NCI-H1694 treated with DMSO at 0.1 percent for 48 hours (cell line): Measurements from ENCODE around the gene SUSD2.

Experiments
- DNase-seq: peaks from one replicate; lab custom pipeline; 2025; lab: John Stamatoyannopoulos, UW

The SUSD2 gene

DNA sequence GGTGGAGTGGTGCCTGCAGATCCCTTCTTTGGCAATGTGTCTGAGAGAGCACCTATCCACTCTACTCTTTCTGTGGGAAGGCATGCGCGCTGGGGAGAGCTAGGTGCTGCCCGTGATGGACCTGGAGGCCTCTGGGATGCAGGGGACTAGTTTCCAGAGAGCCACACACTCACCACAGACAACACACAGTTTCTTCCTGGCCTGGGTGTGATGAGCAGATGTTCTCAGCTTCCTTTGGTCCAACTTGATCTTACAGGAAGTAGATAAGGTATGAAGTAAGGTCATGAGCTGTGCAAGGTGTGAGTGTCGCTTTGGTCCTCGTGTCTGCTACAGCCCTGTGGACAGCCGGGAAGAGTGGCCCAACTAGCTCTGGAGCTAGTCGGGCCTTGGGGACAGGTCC is 27.3 kb upstream of the SUSD2 start:
- no peak for DNase-seq

DNA sequence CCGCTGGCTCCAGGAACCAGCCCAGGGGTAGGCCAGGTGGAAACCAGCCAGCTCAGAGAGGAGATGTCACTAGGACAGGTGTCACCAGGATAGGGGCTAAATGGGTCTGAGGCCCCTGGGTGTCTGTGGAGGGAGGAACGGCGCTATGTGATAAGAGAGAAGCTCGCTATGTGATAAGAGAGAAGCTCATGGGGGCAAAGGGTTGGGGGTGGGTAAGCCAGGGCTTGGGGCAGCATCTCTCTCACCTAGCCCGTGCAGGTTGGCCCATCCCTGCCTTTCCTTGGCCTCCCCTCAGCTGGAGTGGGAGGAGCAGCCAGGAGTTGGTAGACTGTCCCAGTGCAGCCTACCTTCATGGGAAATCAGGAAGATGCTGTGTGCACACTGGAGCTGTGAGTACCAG is 26.5 kb upstream of the SUSD2 start:
- no peak for DNase-seq

DNA sequence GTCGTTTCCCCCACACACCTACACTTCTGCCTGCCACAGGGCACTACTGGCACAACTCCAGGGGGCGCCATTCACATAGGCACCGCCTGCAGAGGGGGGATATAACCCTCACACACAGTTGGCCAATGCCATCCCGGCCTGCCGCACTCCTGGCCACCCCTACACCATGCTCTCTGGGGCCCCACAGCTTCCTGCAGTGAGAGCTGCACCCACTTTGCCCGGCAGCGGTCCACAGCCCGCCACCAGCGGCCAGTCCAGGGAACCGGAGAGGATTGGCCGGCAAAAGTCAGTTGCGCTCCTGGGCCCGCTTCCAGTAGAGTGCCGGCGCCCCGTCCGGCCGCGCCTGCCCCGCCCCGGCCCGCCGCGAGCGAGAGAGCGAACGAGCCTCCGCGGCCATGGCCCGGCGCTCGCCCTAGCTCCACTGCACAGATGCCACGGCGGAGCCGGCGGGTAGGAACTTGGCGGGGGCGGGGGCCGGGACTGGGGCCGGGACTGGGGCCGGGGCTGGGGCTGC is 25.6 kb upstream of the SUSD2 start:
- peak; percentile 23 for DNase-seq

DNA sequence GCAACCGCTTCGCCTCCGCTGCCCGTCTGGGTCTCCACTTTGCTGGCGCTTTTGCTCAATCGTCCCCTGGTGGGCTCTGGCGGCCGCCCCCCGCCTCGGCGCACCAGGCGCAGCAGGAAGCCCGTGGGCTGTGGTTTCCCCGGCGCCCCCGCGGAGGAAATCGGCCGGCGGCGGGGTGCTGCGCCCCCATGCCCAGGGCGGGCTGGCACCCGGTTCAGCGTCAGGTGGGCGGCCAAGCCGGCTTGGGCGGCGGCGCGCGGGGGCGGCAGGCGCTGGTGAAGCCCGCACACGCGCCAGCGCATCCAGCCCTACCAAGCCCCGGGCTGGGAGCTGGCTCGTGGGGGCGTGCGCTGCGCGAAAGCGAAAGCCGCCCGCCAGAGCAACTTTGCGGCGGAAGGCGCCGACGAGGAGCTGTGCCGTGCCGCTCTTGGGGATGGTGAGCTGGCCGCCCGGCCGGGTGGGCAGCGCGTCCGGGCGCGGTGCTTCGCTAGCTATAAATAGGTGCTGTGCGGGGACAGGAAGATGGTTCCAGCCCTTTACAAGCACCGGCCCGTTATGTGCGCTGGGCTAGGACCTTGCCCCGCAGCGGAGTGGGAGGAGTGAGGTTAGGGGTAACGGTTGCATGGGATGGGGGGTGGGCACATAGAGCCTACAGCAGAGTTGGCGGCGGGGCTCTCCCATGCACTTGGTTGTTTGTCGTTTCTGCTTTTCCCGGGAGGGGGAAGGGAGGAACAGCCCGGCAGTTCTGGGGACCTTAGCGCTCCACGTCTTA is 25.0 kb upstream of the SUSD2 start:
- no peak for DNase-seq

DNA sequence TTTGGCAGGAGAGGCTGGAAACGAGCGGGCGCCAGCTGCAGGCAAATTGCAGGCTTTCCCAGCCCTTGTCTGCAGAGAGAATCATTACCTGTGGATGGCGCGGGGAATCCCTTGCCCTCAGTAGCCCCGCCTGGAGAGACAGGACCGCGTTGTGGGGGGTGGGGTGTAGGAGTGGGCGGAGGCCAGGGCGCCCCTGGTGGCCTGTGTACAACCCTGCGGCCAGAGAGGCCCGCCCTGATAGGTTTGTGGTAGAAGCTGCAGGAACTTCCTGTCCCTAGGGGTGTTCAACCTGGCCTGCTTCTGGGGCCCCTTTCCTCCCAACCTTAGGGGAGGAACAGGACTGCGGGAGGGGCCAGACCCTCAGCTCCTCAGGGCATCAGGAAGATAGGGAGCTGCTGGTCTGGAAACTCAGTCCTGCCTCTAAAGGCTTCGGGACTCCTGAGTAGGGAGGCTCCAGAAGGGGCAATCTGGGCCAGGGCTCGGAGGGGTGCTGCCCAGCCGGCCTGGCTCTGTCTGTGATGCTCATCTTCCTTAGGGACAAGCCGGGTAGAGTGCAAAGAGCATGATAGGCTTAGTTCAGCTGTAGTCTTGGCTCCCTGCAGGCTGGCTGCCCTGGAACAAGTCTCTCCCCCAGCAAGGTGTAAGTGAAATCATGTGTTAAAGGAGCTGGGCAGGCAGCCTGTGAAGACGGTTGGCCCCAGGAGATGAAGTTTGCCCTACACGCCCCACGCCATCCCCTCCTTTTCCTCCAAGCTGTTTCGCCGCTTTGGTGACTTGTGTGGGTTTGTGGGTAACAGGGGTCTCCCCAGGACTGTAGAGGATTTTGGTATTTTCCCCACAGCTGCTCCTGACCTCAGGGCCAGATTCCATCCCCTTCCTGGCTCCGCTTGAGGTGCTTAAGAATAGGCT is 24.1 kb upstream of the SUSD2 start:
- DNase-seq, result peak; percentile 75

DNA sequence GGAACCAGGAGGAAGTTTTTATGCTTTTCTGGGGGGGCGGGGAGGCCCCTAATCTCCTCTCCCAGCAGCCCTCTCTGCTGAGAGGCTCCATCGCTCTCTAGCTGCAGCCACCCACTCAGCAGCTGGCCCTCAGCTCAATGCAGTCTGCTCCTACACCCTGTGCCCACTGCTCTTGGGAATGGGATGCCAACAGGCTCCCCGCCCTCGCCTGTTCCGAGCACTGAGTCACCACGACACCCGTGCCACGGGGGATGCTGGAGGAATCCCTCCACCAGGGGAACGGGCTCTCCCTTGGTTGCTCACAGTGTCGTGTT is 23.5 kb upstream of the SUSD2 start:
- DNase-seq, result no peak

DNA sequence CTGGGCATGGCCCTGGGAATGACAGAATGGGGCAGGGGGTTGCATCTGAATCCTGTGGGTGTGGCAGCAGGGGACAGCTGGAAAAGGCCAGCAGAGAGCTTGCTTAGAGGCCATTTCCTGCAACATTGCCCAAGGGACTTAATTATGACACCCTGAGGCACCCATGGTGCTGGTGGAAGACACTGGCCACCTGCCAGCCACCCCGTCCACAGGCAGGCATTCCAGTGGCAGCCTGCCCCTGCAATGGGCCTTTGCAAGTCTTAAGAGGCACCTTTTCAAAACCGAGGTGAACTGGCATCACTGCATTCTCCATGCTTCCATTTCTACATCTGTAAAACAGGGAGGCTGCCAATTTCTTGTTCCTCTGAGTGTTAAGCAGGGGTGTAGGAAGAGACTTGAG is 21.6 kb upstream of the SUSD2 start:
- no peak for DNase-seq

DNA sequence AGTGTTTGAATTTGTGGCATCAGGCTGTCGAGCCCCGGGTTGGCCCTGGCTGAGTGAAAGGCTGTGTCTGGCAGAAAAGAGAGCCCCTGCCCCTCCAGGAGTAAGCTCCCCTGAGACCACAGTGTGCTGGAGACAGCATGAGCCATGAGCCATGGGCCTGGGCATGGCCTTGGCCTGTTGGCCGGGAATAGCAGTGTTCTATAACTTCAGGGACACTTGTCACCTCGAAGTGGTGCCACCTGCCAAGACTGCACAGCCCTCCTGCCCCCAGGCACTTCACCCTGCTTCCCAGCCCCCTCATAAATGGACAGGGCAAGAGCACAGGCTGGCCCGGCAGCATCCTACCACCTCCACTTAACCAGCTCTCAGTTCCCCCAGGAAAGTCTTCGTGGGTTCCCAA is 20.7 kb upstream of the SUSD2 start:
- DNase-seq, result no peak

DNA sequence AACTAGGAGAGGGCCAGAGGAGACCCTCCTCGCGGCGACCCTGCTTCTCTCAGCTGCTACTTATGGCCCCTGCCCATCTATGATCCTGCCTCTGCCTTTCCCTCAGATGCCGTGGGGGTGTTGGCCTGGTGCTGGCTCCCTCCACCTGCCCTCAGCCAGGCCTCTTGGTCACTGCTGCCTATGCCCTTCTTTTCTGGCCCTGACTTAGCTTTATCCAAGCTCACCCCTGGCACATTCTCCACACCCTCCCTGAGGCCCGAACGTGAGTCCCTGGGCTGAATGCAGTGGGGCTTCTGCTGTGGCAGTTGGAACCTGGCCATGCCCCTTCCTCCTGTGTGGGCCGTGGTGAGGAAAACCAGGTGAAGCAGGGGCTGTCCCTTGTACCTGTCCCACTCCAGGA is 19.8 kb upstream of the SUSD2 start:
- no peak for DNase-seq

DNA sequence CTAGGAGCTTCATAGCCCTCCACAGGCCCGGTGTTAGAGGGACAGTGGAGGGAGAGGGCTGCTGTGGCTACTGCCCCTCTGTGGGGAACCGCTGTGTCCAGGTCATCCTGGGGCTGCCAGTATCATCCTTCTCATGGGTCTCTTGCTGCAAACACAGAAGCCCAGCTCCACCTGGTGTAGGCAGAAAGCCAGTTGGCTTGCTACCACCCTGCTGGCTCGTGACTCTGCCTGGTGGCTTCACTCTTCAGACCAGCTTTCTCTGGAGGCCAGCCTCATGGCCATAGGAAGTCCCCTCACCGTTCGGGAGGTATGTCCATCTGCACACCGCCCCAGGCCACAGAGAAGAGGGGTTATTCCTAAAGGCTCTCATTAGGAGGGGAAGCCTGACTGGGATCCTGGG is 19.4 kb upstream of the SUSD2 start:
- peak; percentile 4 for DNase-seq

DNA sequence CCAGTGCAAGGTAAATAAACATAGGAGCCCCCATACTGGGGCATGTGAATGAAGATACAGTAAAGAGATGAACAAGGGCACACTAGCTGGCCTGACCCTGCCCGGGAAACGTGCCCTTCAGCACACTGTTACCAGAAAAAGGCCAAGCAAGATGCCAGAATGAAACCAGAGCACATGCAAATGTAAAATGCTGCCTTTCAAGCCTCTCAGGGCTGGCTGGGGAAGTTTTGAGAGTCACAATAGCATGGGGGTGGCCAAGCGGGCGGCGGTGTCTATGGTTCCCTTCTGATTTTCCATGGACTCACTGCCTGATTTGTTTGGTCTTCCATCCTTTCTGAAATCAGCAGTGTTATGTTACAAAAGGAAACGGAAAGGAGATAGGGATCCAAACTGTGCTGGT is 18.9 kb upstream of the SUSD2 start:
- DNase-seq, result no peak

DNA sequence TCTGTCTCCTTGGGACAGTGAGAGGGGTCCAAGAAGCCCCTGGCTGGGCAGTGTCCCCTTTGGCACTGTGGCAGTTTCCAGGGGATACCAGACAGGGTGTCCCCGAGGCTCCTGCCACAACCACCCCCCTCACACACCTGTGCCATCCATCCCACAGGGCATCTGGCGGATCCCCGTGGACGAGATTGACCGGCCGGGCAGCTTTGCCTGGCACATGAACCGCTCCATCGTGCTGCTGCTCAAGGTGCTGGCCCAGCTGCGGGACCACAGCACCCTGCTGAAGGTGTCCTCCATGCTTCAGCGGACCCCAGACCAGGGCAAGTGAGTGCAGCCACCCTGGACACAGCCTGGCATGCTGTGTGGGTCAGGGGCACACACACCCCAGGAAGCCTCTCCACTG is 17.0 kb upstream of the SUSD2 start:
- no peak for DNase-seq

DNA sequence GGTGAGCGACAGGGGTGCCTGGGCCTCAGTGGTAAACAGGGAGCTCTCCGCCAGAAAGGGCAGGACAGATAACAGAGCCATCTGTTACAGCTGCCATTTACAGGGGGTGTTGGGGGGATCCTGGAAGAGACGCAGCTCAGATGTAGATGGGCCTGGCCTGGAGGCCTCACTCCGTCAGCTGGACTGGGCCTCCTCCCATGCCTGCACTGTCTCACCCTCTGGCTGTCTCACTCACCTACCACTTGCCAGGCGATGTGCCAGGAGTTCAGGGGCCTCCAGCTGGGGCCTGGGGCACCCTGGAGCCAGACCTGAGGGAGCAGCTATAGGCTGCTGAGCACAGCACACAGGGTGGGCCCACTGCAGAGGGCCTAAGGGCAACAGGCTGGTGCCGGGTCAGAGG is 16.3 kb upstream of the SUSD2 start:
- no peak for DNase-seq

DNA sequence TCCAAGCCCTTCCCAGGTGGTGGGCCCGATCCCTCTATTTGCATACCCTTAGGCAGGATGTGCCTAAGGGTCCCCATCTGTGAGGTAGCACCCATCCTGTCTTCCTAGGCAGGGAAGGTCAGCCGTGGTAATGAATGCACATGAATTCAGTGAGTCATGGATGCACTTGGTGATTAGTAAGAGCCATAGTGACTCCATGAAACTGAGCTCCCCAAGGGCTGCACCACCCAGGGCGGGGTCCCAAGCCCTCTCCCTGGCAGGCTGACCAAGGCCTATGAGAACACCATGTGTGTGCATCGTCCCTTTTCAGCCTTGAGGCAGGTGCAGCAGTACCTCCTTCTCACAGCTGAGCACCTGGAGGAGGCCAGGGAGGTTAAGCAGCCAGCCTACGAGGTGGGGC is 15.6 kb upstream of the SUSD2 start:
- DNase-seq, result no peak

DNA sequence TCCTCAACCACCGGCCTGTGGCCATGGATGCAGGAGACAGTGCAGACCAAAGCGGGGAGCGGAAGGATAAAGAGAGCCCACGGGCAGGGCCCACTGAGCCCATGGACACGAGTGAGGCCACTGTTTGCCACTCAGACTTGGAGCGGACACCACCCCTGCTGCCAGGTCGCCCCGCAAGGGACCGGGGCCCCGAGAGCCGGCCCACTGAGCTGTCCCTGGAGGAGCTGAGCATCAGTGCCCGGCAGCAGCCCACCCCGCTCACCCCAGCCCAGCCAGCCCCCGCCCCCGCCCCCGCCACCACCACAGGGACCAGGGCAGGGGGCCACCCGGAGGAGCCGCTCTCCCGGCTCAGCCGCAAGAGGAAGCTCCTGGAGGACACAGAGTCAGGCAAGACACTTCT is 14.5 kb upstream of the SUSD2 start:
- DNase-seq, result no peak

DNA sequence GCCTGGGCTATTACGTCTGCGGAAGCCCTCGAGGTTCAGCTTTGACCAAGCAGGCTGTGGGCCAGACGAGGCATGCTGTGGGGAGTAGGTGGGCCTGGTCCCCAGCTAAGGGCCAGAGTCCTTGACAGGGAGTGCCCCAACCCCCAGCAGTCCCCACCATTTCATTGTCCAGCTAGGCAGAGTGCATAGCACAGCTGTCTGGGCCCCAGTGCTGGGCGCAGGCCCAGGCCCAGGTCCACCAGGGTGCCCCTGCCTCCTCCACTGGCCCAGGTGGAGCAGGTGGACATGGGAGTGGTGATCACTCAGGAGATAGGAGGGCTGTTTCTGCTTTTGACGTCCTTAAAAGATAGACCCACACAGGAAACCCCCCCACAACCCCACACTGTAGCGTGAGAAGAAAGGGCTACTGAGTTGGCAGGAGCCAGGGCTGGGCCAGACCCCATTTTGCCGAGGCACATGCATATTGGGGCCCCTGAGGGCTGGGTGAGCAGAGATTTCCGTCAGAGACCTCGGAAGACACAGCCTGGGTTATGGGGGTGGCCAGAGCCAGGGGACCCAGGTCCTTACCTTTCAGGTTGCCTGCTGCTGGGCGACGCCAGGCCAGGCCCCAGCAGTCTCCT is 11.7 kb upstream of the SUSD2 start:
- DNase-seq, result no peak

DNA sequence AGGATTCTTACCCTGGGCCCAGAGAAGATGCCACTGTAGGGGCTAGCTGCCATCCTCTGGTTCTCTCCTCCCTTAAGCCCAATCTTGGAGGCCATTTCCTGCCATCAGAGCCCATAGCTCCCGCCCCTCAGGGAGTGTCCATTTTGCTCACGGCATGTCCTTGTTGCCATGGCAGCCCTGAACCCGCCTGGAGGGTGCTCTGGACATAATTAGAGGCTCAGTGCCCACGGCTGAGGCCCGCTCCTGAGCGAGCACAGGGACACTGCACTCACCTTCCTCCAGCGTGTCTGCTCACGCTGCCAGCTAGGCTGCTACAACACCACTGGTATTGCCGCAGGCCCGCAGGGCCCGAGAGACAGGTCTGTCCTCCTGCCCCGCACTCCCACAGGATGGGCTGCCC is 11.1 kb upstream of the SUSD2 start:
- DNase-seq, result no peak

DNA sequence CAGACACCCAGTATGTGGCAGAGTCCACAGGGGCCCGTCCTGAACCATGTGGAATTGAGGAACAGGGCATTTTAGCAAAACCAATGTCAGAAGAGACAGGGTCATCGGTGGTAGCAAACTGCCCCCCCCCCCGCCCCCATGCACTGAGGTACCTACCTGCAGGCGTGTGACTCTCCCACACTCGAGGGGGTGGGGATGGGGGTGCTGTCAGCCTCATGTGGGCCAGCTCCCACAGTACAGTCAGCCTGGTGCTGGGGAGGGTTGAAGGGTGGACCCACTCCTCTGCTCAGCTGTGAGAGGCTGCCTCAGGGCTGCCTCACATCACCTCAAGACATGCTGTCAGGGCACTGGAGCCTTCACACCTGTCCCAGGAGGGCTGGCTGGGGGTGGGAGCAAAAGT is 10.7 kb upstream of the SUSD2 start:
- no peak for DNase-seq

DNA sequence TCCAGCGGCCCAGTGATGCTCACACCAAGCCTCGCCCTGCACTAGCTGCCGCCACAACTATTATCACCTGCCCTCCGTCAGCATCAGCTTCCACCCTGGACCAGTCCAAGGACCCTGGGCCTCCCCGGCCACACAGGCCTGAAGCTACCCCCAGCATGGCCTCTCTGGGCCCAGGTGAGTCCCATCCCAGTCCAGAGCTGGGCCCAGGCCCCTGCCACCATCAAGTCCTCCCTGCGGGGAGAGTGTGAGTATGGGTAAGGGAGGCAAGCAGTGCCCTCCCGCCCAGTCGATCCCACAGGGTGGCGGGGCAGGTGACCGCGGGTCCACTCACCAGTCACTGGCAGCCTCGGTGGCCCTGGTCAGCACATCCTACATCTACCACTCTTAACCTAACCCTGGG is 9.5 kb upstream of the SUSD2 start:
- no peak for DNase-seq

DNA sequence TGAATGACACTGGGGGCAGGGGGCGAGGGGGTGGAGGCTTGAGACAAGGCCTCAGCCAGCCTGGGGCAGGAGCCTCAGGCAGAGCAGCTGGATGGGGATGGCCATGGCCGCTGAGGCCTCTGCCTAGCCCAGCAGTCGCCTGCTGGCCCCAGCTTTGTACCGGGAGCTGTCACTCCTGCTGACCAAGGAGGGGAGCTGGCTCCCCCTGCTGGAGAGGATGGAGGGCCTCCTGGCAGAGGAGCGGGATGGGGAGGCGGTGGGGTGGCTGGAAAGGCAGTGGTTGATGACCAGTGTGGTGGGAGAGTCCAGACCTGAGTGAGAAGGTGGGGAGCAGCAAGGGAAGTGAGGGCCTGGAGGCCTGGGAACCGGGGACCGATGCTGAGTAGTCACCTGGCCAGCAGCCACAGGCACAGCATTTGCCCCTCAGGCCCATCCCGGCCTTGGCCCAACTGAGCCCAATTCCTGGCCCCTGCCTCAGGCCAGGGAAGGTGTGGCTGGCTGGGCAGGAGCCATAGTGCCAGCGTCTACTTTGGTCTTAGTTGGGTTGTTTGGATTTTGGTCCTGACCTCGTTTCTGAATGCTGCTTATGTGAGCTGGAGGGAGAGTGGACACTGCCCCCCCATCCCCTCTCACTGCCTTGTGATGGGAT is 6.0 kb upstream of the SUSD2 start:
- DNase-seq, result no peak

DNA sequence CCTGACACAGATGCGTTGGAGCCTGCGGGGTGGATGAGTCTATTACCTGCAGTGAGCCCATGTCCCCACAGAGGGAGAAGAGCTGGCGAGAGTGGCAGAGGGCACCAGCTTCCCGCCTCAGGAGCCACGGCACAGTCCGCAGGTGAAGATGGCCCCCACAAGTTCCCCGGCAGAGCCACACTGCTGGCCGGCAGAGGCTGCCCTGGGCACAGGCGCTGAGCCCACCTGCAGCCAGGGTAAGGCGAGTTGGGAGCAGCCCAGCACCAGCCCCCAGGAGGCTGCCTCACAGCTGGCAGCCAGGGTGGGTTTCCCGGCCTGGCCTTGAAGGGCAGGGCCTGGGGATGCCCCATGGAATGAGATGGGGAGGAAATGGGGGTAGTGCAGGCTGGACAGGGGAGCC is 5.2 kb upstream of the SUSD2 start:
- no peak for DNase-seq

DNA sequence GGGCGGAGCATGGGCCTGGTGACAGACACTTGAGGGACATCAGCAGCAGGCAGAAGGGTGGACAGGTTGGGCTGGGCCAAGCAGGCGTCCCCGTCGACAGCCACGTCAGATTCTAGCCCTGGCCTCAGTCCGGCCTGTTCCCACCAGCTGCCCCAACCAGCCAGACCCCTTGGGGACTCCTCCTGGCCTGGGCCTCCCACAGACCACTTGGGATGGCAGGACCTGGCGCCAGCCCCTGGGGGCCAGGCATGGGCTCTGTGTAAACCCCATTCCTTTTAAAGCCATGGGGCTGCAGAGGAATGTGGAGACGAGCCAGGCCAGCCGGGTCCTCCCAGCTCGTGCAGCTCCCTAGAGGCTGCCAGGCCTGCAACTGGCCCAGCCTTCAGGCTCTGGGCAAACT is 4.7 kb upstream of the SUSD2 start:
- no peak for DNase-seq

DNA sequence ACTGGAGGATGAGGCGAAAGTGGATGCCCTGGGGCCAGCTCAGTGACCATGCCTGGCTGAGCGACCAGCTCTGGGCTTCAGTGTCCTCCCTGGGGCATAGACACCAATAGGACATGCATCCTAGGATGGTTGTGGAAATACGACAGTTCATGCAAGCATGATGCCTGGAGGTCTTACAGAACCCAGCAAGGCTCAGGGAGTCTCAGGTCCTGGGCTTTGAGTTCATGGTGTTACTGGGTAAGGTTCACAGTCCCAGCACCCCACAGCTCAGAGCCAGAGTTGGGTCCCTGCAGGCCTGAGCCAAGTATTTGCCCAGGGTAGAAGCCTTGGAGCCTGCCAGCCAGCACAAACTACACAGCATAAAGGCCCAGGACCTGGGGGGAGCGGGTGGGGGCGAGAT is 4.2 kb upstream of the SUSD2 start:
- DNase-seq, result no peak
